ENCODE measurements around the gene MARCHF3. TPM values are rescaled to one million over a fixed set of nuclear protein-coding genes. Genes with fewer than 3 reads are reported as not detected.

The MARCHF3 gene
- total RNA-seq, 5 donors from 2014 or later (not counting 1 experiment from before 2014, with no cell fraction given): 5.6 to 9.9 (median 7.6) TPM

DNA sequence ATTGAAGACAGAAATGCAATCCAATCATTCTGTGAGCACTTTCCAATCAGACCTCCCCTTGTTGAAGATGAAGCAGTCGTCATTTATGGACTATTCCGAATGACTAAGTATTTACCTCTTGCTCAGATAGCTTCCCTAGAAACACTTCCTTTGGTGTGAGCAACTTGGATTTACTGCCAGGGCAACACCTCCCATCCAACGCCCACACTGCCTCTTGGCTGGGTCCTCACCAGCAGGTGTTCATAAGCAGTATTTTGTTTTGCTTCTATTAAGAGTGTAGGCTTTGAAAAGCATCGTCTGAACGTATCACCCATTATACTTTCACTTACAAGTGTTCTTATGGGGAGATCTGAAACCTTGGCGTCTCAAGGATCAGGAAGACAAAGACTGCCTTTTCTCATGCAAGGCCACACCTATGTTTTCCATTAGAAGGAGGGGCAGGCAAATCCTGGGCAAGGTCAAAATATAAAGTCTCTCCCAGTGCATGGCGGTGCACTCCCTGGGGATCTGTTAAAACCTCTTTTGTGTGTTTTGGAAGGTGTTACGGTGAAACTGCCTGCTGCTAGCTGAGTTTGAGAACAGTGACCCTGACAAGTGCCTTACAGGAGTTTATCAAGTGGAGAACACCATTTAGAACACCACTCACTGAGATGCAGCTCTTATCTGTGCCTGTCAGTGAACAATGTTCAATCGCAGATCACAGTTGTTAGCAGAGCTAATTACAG lies 10.6 kb upstream of the MARCHF3 start:
- POLR2A ChIA-PET: no interaction called here
- ATAC-seq (replicated peaks in 1 of 4) (no peak), DNase-seq (no peak)
- H3K27ac ChIP-seq (ENCODE audit: low read length): no peak overlapping the region
- no peaks in the 10 kb centered on the region for H3K4me1 Mint-ChIP-seq
- H3K4me3 Mint-ChIP-seq: no peak overlapping the region
- CTCF ChIA-PET: interaction anchor here in 1 of 2 donors (1.4 kb wide), 2 partner anchors 9 to 204 kb away, joined by 3 read pairs; no protein-coding TSS in a partner anchor
- H3K36me3 ChIP-seq (ENCODE audit: control insufficient read depth in 2 of 2, extremely low read depth in 1 of 2, insufficient read depth in 1 of 2, low read length in 1 of 2): no peaks in the 10 kb centered on the region
- peaks cover 7% of the 10 kb centered on the region for H3K36me3 Mint-ChIP-seq
- H3K4me3 ChIP-seq (ENCODE audit: control insufficient read depth in 1 of 2, extremely low read depth in 1 of 2, low read length in 1 of 2): no peak overlapping the region
- no peaks in the 10 kb centered on the region for H3K27me3 Mint-ChIP-seq
- H3K4me1 ChIP-seq (ENCODE audit: control insufficient read depth in 1 of 2, extremely low read depth in 1 of 2, insufficient read depth in 2 of 2, low read length in 2 of 2): no peaks in the 10 kb centered on the region
- 95% methylated on average over 3 of the region's 9 CpGs for WGBS (ENCODE audit: insufficient coverage)
- no peaks in the 10 kb centered on the region for H3K27me3 ChIP-seq (replicated peaks in 1 of 2; ENCODE audit: control insufficient read depth in 2 of 2, extremely low read depth in 1 of 2, insufficient read depth in 2 of 2, low read length in 1 of 2)
- H3K27ac Mint-ChIP-seq: no peak overlapping the region
- H3K9me3 Mint-ChIP-seq: no peaks in the 10 kb centered on the region
- no peaks in the 10 kb centered on the region for H3K9me3 ChIP-seq

- Histone ChIP-seq H3K27me3 (replicated peaks in 1 of 2; ENCODE audit: control insufficient read depth in 2 of 2, extremely low read depth in 1 of 2, insufficient read depth in 2 of 2, low read length in 1 of 2) (no peaks in the 10 kb centered on the region), H3K36me3 (ENCODE audit: control insufficient read depth in 2 of 2, extremely low read depth in 1 of 2, insufficient read depth in 1 of 2, low read length in 1 of 2) (no peaks in the 10 kb centered on the region), H3K4me3 (ENCODE audit: control insufficient read depth in 1 of 2, extremely low read depth in 1 of 2, low read length in 1 of 2) (no peak overlapping the region), H3K4me1 (ENCODE audit: control insufficient read depth in 1 of 2, extremely low read depth in 1 of 2, insufficient read depth in 2 of 2, low read length in 2 of 2) (no peaks in the 10 kb centered on the region), H3K27ac (ENCODE audit: low read length) (no peak overlapping the region), H3K9me3 (no peaks in the 10 kb centered on the region)
- Mint-ChIP-seq H3K27me3 (peaks cover 0 to 3% of the 10 kb centered on the region in 2 donors), H3K27ac (no peak overlapping the region), H3K36me3 (peaks cover 7% of the 10 kb centered on the region), H3K4me3 (no peak overlapping the region), H3K4me1 (no peaks in the 10 kb centered on the region), H3K9me3 (no peaks in the 10 kb centered on the region)
- no CpG with 5 or more reads among the region's 4 CpGs for WGBS (ENCODE audit: insufficient coverage)
- ATAC-seq (replicated peaks in 1 of 4) (no peak), DNase-seq (no peak)
- CTCF ChIA-PET: no interaction called here
- POLR2A ChIA-PET: no interaction called here
These were observed 8.2 kb upstream of the MARCHF3 start for GRCh38 chr5:127038550-127038949.

DNA sequence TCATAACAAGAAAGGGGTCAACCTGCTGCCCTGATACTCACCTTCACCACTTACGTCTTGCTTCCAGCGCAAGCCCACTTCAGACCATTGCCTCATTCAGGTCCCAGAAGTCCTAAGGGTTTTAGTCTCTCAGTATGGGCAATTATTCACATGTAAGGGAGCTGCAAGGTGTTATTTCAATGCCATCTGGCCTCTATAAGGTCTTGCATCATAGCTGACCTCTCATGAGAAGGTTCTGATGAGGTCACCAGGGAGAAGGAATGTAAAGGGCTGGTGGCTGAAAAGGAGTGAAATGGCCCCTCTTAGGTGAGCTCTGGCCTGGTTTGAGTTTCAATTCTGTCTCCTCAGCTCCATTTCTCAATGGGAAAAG lies 1.5 kb upstream of the MARCHF3 start:
- no peaks in the 10 kb centered on the region for H3K36me3 ChIP-seq (ENCODE audit: control insufficient read depth in 2 of 2, extremely low read depth in 1 of 2, insufficient read depth in 1 of 2, low read length in 1 of 2)
- peaks cover 0 to 26% of the 10 kb centered on the region in 2 experiments for H3K27me3 ChIP-seq (replicated peaks in 1 of 2; ENCODE audit: control insufficient read depth in 2 of 2, extremely low read depth in 1 of 2, insufficient read depth in 2 of 2, low read length in 1 of 2)
- no peak overlapping the region for H3K27ac Mint-ChIP-seq
- H3K4me1 Mint-ChIP-seq: peaks cover 15 to 29% (median 21%) of the 10 kb centered on the region in 3 donors
- ChIA-PET CTCF (interaction anchor here (0.5 to 1.7 kb wide), 5 partner anchors 9 to 254 kb away, joined by 3 read pairs; no protein-coding TSS in a partner anchor), POLR2A (interaction anchor here in 1 of 2 donors (0.6 kb wide), 1 partner anchor 355 kb away, joined by 7 read pairs; no protein-coding TSS in a partner anchor)
- peaks cover 0 to 11% of the 10 kb centered on the region in 2 donors for H3K27me3 Mint-ChIP-seq
- peaks cover 5 to 24% of the 10 kb centered on the region in 2 experiments for H3K4me1 ChIP-seq (ENCODE audit: control insufficient read depth in 1 of 2, extremely low read depth in 1 of 2, insufficient read depth in 2 of 2, low read length in 2 of 2)
- no peaks in the 10 kb centered on the region for H3K9me3 Mint-ChIP-seq
- no CpG with 5 or more reads among the region's 2 CpGs for WGBS (ENCODE audit: insufficient coverage)
- ATAC-seq (replicated peaks in 1 of 4) (no peak), DNase-seq (no peak)
- H3K4me3 Mint-ChIP-seq: peak overlapping the region; percentile 90
- H3K9me3 ChIP-seq: no peaks in the 10 kb centered on the region
- H3K4me3 ChIP-seq (ENCODE audit: control insufficient read depth in 1 of 2, extremely low read depth in 1 of 2, low read length in 1 of 2): no peak overlapping the region
- H3K36me3 Mint-ChIP-seq: no peaks in the 10 kb centered on the region
- no peak overlapping the region for H3K27ac ChIP-seq (ENCODE audit: low read length)

GRCh38 chr5:127031147-127031862 lies 947 bp upstream of the MARCHF3 start:
- peaks cover 15 to 32% (median 21%) of the 10 kb centered on the region in 3 donors for H3K4me1 Mint-ChIP-seq
- no peaks in the 10 kb centered on the region for H3K9me3 Mint-ChIP-seq
- peaks cover 5 to 24% of the 10 kb centered on the region in 2 experiments for H3K4me1 ChIP-seq (ENCODE audit: control insufficient read depth in 1 of 2, extremely low read depth in 1 of 2, insufficient read depth in 2 of 2, low read length in 2 of 2)
- no peaks in the 10 kb centered on the region for H3K36me3 Mint-ChIP-seq
- peak in 17 of 35 experiments; percentile 0 to 44 (median 5) for DNase-seq
- peak overlapping the region; percentile 90 to 95 for H3K4me3 ChIP-seq (ENCODE audit: control insufficient read depth in 1 of 2, extremely low read depth in 1 of 2, low read length in 1 of 2)
- peaks cover 0 to 11% of the 10 kb centered on the region in 2 donors for H3K27me3 Mint-ChIP-seq
- 20% methylated on average over 44 of the region's 45 CpGs for WGBS (ENCODE audit: insufficient coverage)
- POLR2A ChIA-PET: interaction anchor here in 1 of 2 donors (0.6 kb wide), 1 partner anchor 354 kb away, joined by 7 read pairs; no protein-coding TSS in a partner anchor
- H3K4me3 Mint-ChIP-seq: peak overlapping the region; percentile 90
- CTCF ChIA-PET: interaction anchor here (0.5 to 1.7 kb wide), 7 partner anchors 10 to 255 kb away, joined by 3 read pairs; partner anchors contain the start of gene LMNB1 (in 1 of the 2)
- H3K9me3 ChIP-seq: no peaks in the 10 kb centered on the region
- ATAC-seq (replicated peaks in 1 of 4): peak in 3 of 4 experiments; percentile 1 to 7 (median 6)
- H3K27me3 ChIP-seq (replicated peaks in 1 of 2; ENCODE audit: control insufficient read depth in 2 of 2, extremely low read depth in 1 of 2, insufficient read depth in 2 of 2, low read length in 1 of 2): peaks cover 0 to 26% of the 10 kb centered on the region in 2 experiments
- H3K27ac ChIP-seq (ENCODE audit: low read length): no peak overlapping the region
- no peaks in the 10 kb centered on the region for H3K36me3 ChIP-seq (ENCODE audit: control insufficient read depth in 2 of 2, extremely low read depth in 1 of 2, insufficient read depth in 1 of 2, low read length in 1 of 2)
- peak overlapping the region in 1 of 2 donors; percentile 69 for H3K27ac Mint-ChIP-seq

DNA sequence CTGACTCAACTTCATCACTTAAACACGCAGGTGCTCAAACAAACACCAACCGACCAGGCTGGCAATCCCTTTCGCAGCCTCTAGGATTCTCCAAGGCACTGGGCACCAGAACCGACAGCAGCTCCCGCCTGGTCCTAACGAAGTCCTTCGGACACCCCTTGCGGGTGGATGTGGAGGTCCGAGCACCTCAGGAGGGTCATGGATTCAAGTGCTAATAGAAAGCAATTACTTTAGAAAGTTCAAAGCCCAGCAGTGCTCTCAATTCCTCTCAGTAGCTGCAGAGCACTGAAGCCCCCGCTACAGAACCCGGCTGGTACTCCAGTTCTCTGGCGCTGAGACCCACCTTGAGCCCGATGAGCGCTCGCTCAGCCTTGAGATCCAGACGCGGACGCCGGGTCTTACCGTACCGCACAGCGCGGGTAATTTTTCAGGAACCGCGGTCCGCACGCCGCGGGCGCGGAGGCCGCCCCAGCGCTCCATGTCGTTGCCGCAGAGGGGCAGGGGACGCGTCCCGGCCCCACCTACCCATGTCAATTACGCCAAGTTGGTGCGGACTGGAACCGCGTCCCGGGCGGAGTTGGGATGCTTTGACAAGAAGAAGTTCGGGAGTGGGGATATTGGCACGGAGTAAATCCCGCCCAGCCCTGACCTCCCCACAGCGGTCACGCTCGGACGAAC lies 638 bp downstream of the MARCHF3 start:
- Histone ChIP-seq H3K27ac (ENCODE audit: low read length) (no peak overlapping the region), H3K9me3 (no peaks in the 10 kb centered on the region), H3K36me3 (ENCODE audit: control insufficient read depth in 2 of 2, extremely low read depth in 1 of 2, insufficient read depth in 1 of 2, low read length in 1 of 2) (no peaks in the 10 kb centered on the region), H3K27me3 (replicated peaks in 1 of 2; ENCODE audit: control insufficient read depth in 2 of 2, extremely low read depth in 1 of 2, insufficient read depth in 2 of 2, low read length in 1 of 2) (peaks cover 0 to 26% of the 10 kb centered on the region in 2 experiments), H3K4me1 (ENCODE audit: control insufficient read depth in 1 of 2, extremely low read depth in 1 of 2, insufficient read depth in 2 of 2, low read length in 2 of 2) (peaks cover 5 to 24% of the 10 kb centered on the region in 2 experiments), H3K4me3 (ENCODE audit: control insufficient read depth in 1 of 2, extremely low read depth in 1 of 2, low read length in 1 of 2) (peak overlapping the region; percentile 90 to 95)
- Mint-ChIP-seq H3K27ac (peak overlapping the region in 1 of 2 donors; percentile 61), H3K4me3 (peak overlapping the region; percentile 90), H3K27me3 (peaks cover 0 to 8% of the 10 kb centered on the region in 2 donors), H3K36me3 (no peaks in the 10 kb centered on the region), H3K4me1 (peaks cover 21 to 36% (median 23%) of the 10 kb centered on the region in 3 donors), H3K9me3 (no peaks in the 10 kb centered on the region)
- ChIA-PET POLR2A (interaction anchor here in 1 of 2 donors (0.6 kb wide), 1 partner anchor 58 kb away, joined by 4 read pairs; no protein-coding TSS in a partner anchor), CTCF (interaction anchor here (0.6 to 1.1 kb wide), 4 partner anchors 17 to 348 kb away, joined by 3 to 5 read pairs (median 3); no protein-coding TSS in a partner anchor)
- peak in 32 of 35 experiments; percentile 8 to 61 (median 32) for DNase-seq
- ATAC-seq (replicated peaks in 1 of 4): peak in 3 of 4 experiments; percentile 8 to 20 (median 19)
- 0% methylated on average over 49 of the region's 51 CpGs for WGBS (ENCODE audit: insufficient coverage)

All from T-cell (primary cell).